H1 (cell line): ENCODE measurements around the gene SNRPD3. TPM values are rescaled to one million over a fixed set of nuclear protein-coding genes. Genes with fewer than 3 reads are reported as not detected.

Experiments
- CTCF ChIA-PET: fragments of 300-600 bp; sonication (Branson Sonifier 250); formaldehyde crosslinking; loops from one replicate; lab custom pipeline; 2021; ENCODE audit not compliant: partially characterized antibody; lab: Charles Lee
- POLR2A ChIA-PET: fragments of 300-600 bp; sonication (Branson Sonifier 250); formaldehyde crosslinking; loops from one replicate; lab custom pipeline; 2021; ENCODE audit warnings: inconsistent platforms; ENCODE audit not compliant: partially characterized antibody; lab: Charles Lee
- DNase-seq, 2 experiments: peaks; one replicate each; pipeline versions ENCODE4 v3.0.0 to v3.0.0-alpha.2; 2010 to 2022; ENCODE audit warnings: low spot score in 2 of 2, low read depth in 1 of 2, mixed read lengths in 1 of 2
- FAIRE-seq: peaks from 2 replicates; lab custom pipeline; 2011; peaks lifted over from hg19 to GRCh38; lab: Jason Lieb, UNC
- H2AFZ ChIP-seq: 2 replicates; pipeline ENCODE4 v1.8.1; 2012; ENCODE audit warnings: low read length, inconsistent platforms
- H2AK5ac ChIP-seq: 2 replicates; pipeline ENCODE4 v1.6.1; 2013; ENCODE audit warnings: low read depth, low read length
- H2BK120ac ChIP-seq: replicated peaks from 2 replicates; pipeline ENCODE3; 2013; ENCODE audit warnings: low read depth, low read length, inconsistent platforms
- H2BK12ac ChIP-seq: 2 replicates; pipeline ENCODE4 v1.6.1; 2013; ENCODE audit warnings: low read depth, low read length
- H2BK15ac ChIP-seq: 2 replicates; pipeline ENCODE4 v1.6.1; 2013; ENCODE audit warnings: low read length
- H2BK20ac ChIP-seq: 2 replicates; pipeline ENCODE4 v1.6.1; 2013; ENCODE audit warnings: low read length
- H2BK5ac ChIP-seq: 2 replicates; pipeline ENCODE4 v1.6.1; 2013; ENCODE audit warnings: low read depth, low read length
- H3K14ac ChIP-seq: 2 replicates; pipeline ENCODE4 v1.6.1; 2013; ENCODE audit warnings: inconsistent platforms; ENCODE audit not compliant: insufficient read length
- H3K18ac ChIP-seq: 2 replicates; pipeline ENCODE4 v1.6.1; 2013; ENCODE audit warnings: low read length; ENCODE audit errors: extremely low read depth
- H3K23ac ChIP-seq: 2 replicates; pipeline ENCODE4 v1.6.1; 2013; ENCODE audit warnings: inconsistent platforms; ENCODE audit not compliant: insufficient read length
- H3K23me2 ChIP-seq: 2 replicates; pipeline ENCODE4 v1.6.1; 2013; ENCODE audit warnings: low read depth, low read length
- H3K27ac ChIP-seq: 2 replicates; pipeline ENCODE4 v1.6.1; 2011; ENCODE audit warnings: low read depth, low read length, inconsistent platforms
- H3K27me3 ChIP-seq, 4 experiments: replicated peaks in 1 of 4; 1 replicate in 1 of 4; 2 replicates in 3 of 4; pipeline versions ENCODE4 v1.6.1 to v1.8.1; 2011 to 2013; ENCODE audit warnings: low read length in 3 of 4, mild to moderate bottlenecking in 3 of 4, inconsistent platforms in 2 of 4, mixed read lengths in 2 of 4, moderate library complexity in 1 of 4; ENCODE audit not compliant: control insufficient read depth in 3 of 4, insufficient read depth in 3 of 4; ENCODE audit errors: extremely low read depth in 1 of 4
- H3K36me3 ChIP-seq, 4 experiments: 2 replicates each; pipeline versions ENCODE4 v1.6.1 to v1.8.1; 2011 to 2013; ENCODE audit warnings: mild to moderate bottlenecking in 4 of 4, low read length in 3 of 4, moderate library complexity in 2 of 4, control low read depth in 1 of 4, inconsistent platforms in 1 of 4; ENCODE audit not compliant: insufficient read depth in 4 of 4, control insufficient read depth in 2 of 4
- H3K4ac ChIP-seq: replicated peaks from 2 replicates; pipeline ENCODE3; 2013; ENCODE audit warnings: low read length, low read depth, mixed read lengths, inconsistent platforms; ENCODE audit not compliant: insufficient read length
- H3K4me1 ChIP-seq, 4 experiments: replicated peaks in 1 of 4; 1 replicate in 1 of 4; 2 replicates in 3 of 4; pipeline versions ENCODE4 v1.6.1 to v1.8.1; 2011 to 2013; ENCODE audit warnings: low read length in 3 of 4, inconsistent platforms in 2 of 4, mixed read lengths in 1 of 4; ENCODE audit not compliant: insufficient read depth in 4 of 4, control insufficient read depth in 3 of 4
- H3K4me2 ChIP-seq, 2 experiments: 2 replicates each; pipeline versions ENCODE4 v1.6.1 to v1.8.1; 2011 to 2013; ENCODE audit warnings: low read depth in 2 of 2, low read length in 2 of 2, control low read depth in 1 of 2, inconsistent platforms in 1 of 2, mild to moderate bottlenecking in 1 of 2; ENCODE audit not compliant: insufficient read depth in 1 of 2
- H3K4me3 ChIP-seq, 4 experiments: fragments of 200-600, 300-600 bp in 1 of 4; sonication (generic), shearing (Covaris generic), sonication (Bioruptor Twin) in 1 of 4; 2 replicates each; pipeline versions ENCODE4 v1.5.1 to v1.8.1; 2011 to 2016; ENCODE audit warnings: low read length in 4 of 4, low read depth in 3 of 4, control low read depth in 2 of 4, inconsistent platforms in 2 of 4, mild to moderate bottlenecking in 2 of 4, mixed read lengths in 1 of 4, moderate library complexity in 1 of 4; ENCODE audit not compliant: insufficient read depth in 2 of 4; ENCODE audit errors: extremely low read depth in 1 of 4
- H3K56ac ChIP-seq: replicated peaks from 2 replicates; pipeline ENCODE3; 2013; ENCODE audit warnings: low read depth, mild to moderate bottlenecking, mixed read lengths, low read length, inconsistent platforms; ENCODE audit not compliant: insufficient read length
- H3K79me1 ChIP-seq: 2 replicates; pipeline ENCODE4 v1.6.1; 2013; ENCODE audit warnings: low read depth, low read length, control low read depth
- H3K79me2 ChIP-seq, 2 experiments: 2 replicates each; pipeline versions ENCODE4 v1.6.1 to v1.8.1; 2012 to 2013; ENCODE audit warnings: low read length in 2 of 2, mild to moderate bottlenecking in 2 of 2, inconsistent platforms in 1 of 2; ENCODE audit not compliant: insufficient read depth in 2 of 2, control insufficient read depth in 1 of 2
- H3K9ac ChIP-seq, 4 experiments: replicated peaks in 1 of 4; 1 replicate in 1 of 4; 2 replicates in 3 of 4; pipeline versions ENCODE4 v1.6.1 to v1.8.1; 2011 to 2013; ENCODE audit warnings: low read depth in 3 of 4, low read length in 3 of 4, control low read depth in 2 of 4, mild to moderate bottlenecking in 2 of 4, moderate library complexity in 2 of 4, inconsistent platforms in 1 of 4; ENCODE audit errors: extremely low read depth in 1 of 4
- H3K9me3 ChIP-seq, 2 experiments: 2 replicates each; pipeline versions ENCODE4 v1.6.1 to v1.8.1; 2012 to 2013; ENCODE audit warnings: mild to moderate bottlenecking in 2 of 2, moderate library complexity in 2 of 2, control low read depth in 1 of 2, inconsistent platforms in 1 of 2, low read depth in 1 of 2, low read length in 1 of 2, mixed read lengths in 1 of 2; ENCODE audit not compliant: insufficient read depth in 2 of 2
- H4K20me1 ChIP-seq, 2 experiments: replicated peaks in 1 of 2; 2 replicates each; pipeline versions ENCODE3 to v1.8.1; 2011 to 2013; ENCODE audit warnings: inconsistent platforms in 2 of 2, low read length in 2 of 2, mild to moderate bottlenecking in 1 of 2; ENCODE audit not compliant: insufficient read depth in 2 of 2, control insufficient read depth in 1 of 2
- H4K5ac ChIP-seq: 2 replicates; pipeline ENCODE4 v1.6.1; 2013; ENCODE audit warnings: low read length, low read depth, mixed read lengths, inconsistent platforms; ENCODE audit not compliant: insufficient read length
- H4K8ac ChIP-seq: 2 replicates; pipeline ENCODE4 v1.8.0; 2013; ENCODE audit warnings: mild to moderate bottlenecking, moderate library complexity, low read length, inconsistent platforms; ENCODE audit not compliant: insufficient read depth; ENCODE audit errors: extremely low read depth
- H4K91ac ChIP-seq: replicated peaks from 2 replicates; pipeline ENCODE3; 2013; ENCODE audit warnings: low read length, mixed read lengths, inconsistent platforms; ENCODE audit not compliant: insufficient read length
- ATF2 ChIP-seq: IDR thresholded peaks from 2 replicates; pipeline ENCODE4 v1.6.1; 2012; ENCODE audit warnings: low read length, inconsistent platforms
- GABPA ChIP-seq: IDR thresholded peaks from 2 replicates; pipeline ENCODE4 v1.6.1; 2011; ENCODE audit warnings: mild to moderate bottlenecking, low read length, moderate library complexity, borderline replicate concordance; ENCODE audit not compliant: insufficient read depth
- MAFK ChIP-seq: IDR thresholded peaks from 2 replicates; pipeline ENCODE4 v1.6.1; 2012; ENCODE audit warnings: low read depth, mild to moderate bottlenecking, improper control_type of control experiment, low read length
- MAX ChIP-seq: IDR thresholded peaks from 2 replicates; pipeline ENCODE4 v1.6.1; 2012; ENCODE audit warnings: inconsistent platforms
- RNF2 ChIP-seq: fragments of 200-900, 300-1000 bp; sonication (generic); IDR thresholded peaks from 2 replicates; pipeline ENCODE4 v1.7.1; 2016; ENCODE audit warnings: borderline replicate concordance, low read depth, mild to moderate bottlenecking, antibody characterized with exemption, low read length; ENCODE audit not compliant: poor library complexity, severe bottlenecking; ENCODE audit errors: missing control alignments
- RXRA ChIP-seq: IDR thresholded peaks from 2 replicates; pipeline ENCODE4 v1.6.1; 2011; ENCODE audit warnings: low read depth, mild to moderate bottlenecking, low read length, moderate library complexity; ENCODE audit not compliant: insufficient read depth
- SP1 ChIP-seq: IDR thresholded peaks from 2 replicates; pipeline ENCODE4 v1.6.1; 2011; ENCODE audit warnings: low read depth, low read length
- SP4 ChIP-seq: IDR thresholded peaks from 2 replicates; pipeline ENCODE4 v1.6.1; 2012; ENCODE audit warnings: low read length, inconsistent platforms
- TAF7 ChIP-seq: optimal IDR thresholded peaks from 2 replicates; pipeline ENCODE3; 2011; ENCODE audit warnings: low read depth, mild to moderate bottlenecking, inconsistent platforms, low read length, moderate library complexity, borderline replicate concordance
- TBP ChIP-seq: IDR thresholded peaks from 2 replicates; pipeline ENCODE4 v1.6.1; 2011; ENCODE audit warnings: low read depth, low read length, improper control_type of control experiment
- YY1 ChIP-seq: IDR thresholded peaks from 2 replicates; pipeline ENCODE4 v1.6.1; 2011; ENCODE audit warnings: low read depth, mild to moderate bottlenecking, low read length
- WGBS, 2 experiments: shearing (Covaris generic) in 1 of 2; methylation state at CpG; one replicate each; pipeline versions ENCODE4 v1.1.6 to v1.1.7; 2013 to 2015; ENCODE audit warnings: low lambda C conversion rate in 2 of 2, mixed read lengths in 2 of 2, inconsistent platforms in 1 of 2, low coverage in 1 of 2, missing lambda C conversion rate in 1 of 2; ENCODE audit not compliant: insufficient replicate concordance in 2 of 2, insufficient coverage in 1 of 2, insufficient read length in 1 of 2; ENCODE audit errors: extremely low coverage in 1 of 2, missing lambda C conversion rate in 1 of 2; 5-methylcytosine and 5-hydroxymethylcytosine counted together
- polyA plus RNA-seq, 7 experiments: library from polyadenylated mRNA; depleted of rRNA in 3 of 7; stranded (reverse) in 5 of 7; unstranded in 2 of 7; fragments of >200 nt in 5 of 7; fragments of 200-250 nt in 2 of 7; gene quantifications; 1 replicate in 5 of 7; 2 replicates in 1 of 7; 4 replicates in 1 of 7; pipeline versions ENCODE4 v1.2.1 to v1.2.3, GENCODE V29; 2011 to 2013; ENCODE audit warnings: missing spikeins in 2 of 7, mixed read lengths in 2 of 7
- total RNA-seq: library from RNA; stranded (reverse); fragmentation: NEBNext Ultra II Directional; extraction: Animal tissue kit (Norgen Biotek cat#: 25700); gene quantifications from 2 replicates; pipeline ENCODE4 v1.2.1, GENCODE V29; 2021

SNRPD3 gene
- total and polyA plus RNA-seq, 2 of the 8 experiments (the other 6 are each of a cell fraction or from before 2014, with no cell fraction given), result 200 to 455 TPM

GRCh38 chr22:24594569-24595120 lies 38.8 kb downstream of the SNRPD3 start:
- Histone ChIP-seq H3K9ac (no peak overlapping the region), H3K4ac (no peak overlapping the region), H3K27ac (no peak overlapping the region), H2BK5ac (0 out of 2 replicates have a peak overlapping the region, but pooled peaks have one; percentile 24), H4K20me1 (no peaks in the 10 kb centered on the region), H3K4me3 (no peak overlapping the region), H3K23me2 (peaks cover 2% of the 10 kb centered on the region; the same call in 1 of the 2 replicates), H2AFZ (no peak overlapping the region), H3K36me3 (no peaks in the 10 kb centered on the region), H2BK12ac (peak overlapping the region; percentile 92; the same call in 1 of the 2 replicates), H3K27me3 (no peaks in the 10 kb centered on the region), H3K14ac (no peak overlapping the region), H3K18ac (peak overlapping the region; percentile 48), H2BK20ac (no peak overlapping the region), H2AK5ac (no peak overlapping the region), H2BK120ac (no peak overlapping the region), H4K91ac (peak overlapping the region; percentile 80), H3K9me3 (no peaks in the 10 kb centered on the region), H3K23ac (no peak overlapping the region), H2BK15ac (peak overlapping the region; percentile 65; the same call in 1 of the 2 replicates), H3K56ac (no peak overlapping the region), H3K79me1 (no peaks in the 10 kb centered on the region; the same call in 1 of the 2 replicates), H4K8ac (no peak overlapping the region), H4K5ac (no peak overlapping the region), H3K79me2 (no peaks in the 10 kb centered on the region), H3K4me2 (no peak overlapping the region), H3K4me1 (peaks cover 4 to 31% (median 15%) of the 10 kb centered on the region in 4 experiments)
- CTCF ChIA-PET, result interaction anchor here (0.7 to 1.1 kb wide), 3 partner anchors 27 to 91 kb away, joined by 3 to 4 read pairs (median 3); no protein-coding TSS in a partner anchor
- FAIRE-seq (no peak), DNase-seq (no peak)
- POLR2A ChIA-PET, result interaction anchor here (1.3 to 4.4 kb wide), 5 partner anchors 8 to 39 kb away, joined by 4 to 38 read pairs (median 5); partner anchors contain the start of genes GGT1 and SNRPD3
- 86% methylated on average over 5 of the region's 7 CpGs; no CpG with 5 or more reads in 1 of the 2 experiments for WGBS, 2 experiments
- no peak for TF ChIP-seq RXRA
- TF ChIP-seq YY1, result no peak
- no peak for TF ChIP-seq MAX
- TF ChIP-seq GABPA, result no peak
- TF ChIP-seq TAF7, result no peak
- no peak for TF ChIP-seq TBP
- TF ChIP-seq RNF2, result no peak
- TF ChIP-seq SP1, result no peak
- no peak for TF ChIP-seq MAFK
- TF ChIP-seq SP4, result no peak
- no peak for TF ChIP-seq ATF2
